ENCODE measurements around the gene SNCAIP.
A peak's percentile ranks its signal among the peaks of the same experiment; 100 is the strongest.
"Not testable (repeated sequence)": the region's sequence is repeated elsewhere in the genome, so short reads cannot be mapped to it uniquely, and the experiment has no call there.

Gene SNCAIP

DNA sequence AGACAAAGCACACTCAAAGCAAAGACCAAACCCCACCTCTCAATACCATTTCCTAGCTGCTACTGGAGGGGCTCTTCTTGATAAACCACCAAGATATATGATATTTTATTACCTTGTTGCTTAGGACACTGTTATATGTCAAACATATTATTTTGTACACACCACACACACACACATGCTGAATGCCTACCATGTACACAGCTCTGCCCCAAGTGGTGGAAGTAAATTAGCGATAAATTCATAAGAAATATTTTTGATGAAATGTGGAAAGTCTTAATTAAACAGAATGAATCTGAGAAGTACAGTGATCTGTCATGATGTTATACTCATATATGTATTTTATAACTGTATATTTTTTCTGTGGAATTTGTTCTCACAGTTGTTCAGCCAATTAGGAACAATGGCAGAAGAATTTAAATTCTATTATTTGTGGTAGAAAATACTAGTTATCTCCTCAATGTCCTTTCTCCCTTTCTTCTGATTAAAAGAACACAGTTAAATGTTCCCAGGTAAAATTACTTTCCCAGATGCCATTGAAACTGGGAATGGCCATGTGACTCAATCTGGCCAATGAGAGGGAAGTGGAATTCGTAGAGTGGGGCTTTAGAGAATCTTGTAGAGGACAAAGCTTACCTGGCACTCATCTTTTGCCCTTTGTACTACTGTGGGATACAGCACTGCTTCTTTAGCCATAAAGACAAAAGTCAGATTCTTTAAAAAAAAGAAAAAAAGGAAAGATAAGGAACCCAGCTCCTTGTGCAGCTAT, 156.5 kb downstream of the SNCAIP start:
- DNase-seq (ENCODE audit: low read depth), result no peak

DNA sequence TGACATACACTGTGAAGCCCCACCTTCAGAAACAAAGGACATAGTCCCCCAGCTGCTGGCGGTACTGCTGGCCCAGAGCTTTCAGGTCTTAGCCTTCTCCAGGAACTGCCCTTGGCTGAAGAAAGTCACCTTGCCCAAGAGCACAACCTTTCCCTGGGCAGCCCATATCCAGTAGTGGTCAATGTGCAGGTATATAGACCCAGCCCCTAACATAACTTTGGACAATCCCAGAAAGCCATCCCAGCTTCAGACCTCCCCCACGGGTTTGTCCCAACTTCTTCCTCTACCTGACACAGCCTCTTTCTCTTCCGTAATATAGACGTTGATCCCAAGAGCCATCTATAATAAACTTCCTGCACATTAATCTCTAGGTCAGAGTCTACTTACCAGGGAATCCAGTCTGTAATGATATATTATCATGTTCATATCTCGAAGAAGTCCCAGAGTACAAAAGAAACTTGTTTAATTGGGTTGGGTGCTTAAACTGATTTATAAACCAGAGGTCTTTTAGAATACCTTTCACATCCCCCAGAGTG, 157.4 kb downstream of the SNCAIP start:
- DNase-seq (ENCODE audit: low read depth), result no peak

DNA sequence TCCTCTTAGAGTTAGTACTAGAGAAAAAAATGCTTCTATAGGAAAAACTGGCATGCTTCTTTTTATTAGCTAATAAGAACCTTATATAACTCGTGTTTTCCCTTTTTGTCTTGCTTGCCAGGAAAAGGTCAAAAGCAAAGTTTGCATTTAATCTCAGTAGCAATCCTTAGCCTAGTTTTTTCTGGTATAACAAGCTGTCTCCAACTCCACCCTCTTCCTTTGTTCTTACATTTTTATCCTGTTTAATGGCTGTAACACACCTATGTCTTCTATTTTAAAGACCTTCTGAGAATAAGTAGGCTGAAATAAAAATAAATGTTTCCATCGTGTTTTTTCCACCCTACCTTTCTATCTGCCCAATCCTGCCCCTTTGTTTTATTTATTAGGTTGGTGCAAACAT, 158.3 kb downstream of the SNCAIP start:
- no peak for DNase-seq (ENCODE audit: low read depth)

DNA sequence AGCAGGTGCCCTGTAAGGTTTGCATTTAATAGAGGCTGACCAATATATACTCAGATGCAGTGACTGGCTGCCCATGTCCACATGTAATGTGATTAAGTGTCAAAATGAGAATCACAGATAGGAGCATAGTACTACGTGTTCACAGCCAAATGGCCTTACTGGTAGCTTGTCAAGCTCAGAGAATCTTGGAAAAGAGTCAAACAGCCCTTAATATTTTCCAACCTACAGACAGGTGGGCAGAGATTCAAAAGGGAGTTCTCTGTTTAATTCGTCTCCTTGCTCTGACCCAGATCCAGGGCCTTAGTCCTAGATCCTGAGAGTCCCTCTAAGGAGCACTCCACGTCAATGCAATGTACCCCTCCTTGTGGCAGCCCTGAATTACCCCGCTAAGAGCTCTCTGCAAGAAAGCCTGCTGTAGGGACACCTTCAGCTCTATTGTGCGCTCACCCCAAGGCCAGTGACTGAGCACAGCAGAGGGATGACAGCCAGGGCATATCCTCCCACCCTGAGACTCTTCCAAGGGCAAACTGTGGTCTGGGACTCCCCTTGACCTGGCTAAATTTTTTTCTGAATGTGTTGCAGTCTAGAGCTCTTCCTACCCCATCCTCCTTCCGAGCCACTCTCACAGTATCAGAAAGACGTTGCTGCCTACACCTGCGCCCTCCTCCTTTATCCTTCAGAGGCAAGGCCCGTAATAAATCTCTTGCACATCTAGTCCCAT, 159.2 kb downstream of the SNCAIP start:
- DNase-seq (ENCODE audit: low read depth), result no peak

DNA sequence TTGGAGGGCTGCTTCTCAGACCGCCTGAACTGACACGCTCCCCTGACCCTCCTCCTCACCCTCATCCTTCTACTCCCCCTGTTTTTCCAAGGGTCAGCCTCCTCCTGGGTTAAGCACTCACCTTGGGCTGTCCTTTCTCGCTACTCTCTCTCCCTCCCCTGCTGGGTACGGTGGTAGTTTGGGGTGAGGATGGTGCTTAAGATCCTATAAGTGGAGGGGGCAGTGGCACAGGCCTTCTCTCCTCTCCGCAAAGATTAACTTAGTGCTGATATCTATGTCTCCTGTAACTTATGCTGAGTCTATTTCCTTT, 159.7 kb downstream of the SNCAIP start:
- no peak for DNase-seq (ENCODE audit: low read depth)

DNA sequence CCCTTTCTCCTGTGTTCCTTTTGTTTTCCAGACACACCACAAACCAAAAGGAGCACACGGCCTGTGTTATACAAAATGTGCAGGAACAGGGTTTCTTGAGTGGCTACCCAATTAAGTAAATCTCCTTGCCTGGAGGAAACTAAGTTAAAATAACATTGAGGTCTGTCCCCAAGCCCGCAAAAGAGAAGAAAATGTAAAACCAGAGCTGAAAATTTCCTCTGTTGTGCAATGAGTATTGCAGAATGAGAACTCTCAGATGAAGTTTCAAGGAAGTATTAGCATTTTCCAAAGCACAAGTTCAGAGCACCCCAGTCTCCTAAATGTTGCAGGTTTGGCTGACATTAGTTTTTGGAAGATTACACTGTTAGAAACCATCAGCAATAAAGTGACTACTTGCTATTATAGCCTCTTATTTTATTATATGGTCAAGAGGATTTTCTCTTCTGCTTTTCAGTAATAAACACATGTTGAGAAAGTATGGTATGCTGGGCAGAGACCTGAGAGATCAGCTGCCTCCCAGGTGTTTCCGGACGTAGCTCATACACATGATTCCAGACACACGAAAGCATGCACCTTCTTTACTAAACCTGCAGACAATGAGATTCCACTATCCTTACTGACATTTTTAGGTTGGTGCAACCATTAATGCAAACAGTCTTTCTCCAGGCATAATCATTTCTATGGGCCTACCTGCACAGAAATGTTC, 161.3 kb downstream of the SNCAIP start:
- no peak for DNase-seq (ENCODE audit: low read depth)

DNA sequence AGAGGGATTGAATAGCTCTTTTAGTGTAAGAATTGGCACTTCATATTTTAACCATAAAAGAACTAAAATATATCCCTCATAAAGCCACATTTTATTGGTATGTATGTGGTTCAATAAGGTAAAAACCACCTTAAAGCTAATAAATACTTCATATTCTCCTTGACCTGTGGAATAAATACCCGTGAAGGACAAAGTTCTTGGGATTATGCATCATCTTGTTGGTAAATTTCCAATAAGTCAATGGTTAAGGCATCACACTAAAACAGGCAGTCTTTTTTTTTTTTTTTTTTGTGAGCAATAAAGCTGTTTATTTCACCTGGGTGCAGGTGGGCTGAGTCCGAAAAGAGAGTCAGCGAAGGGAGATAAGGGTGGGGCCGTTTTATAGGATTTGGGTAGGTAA, 161.9 kb downstream of the SNCAIP start:
- no peak for DNase-seq (ENCODE audit: low read depth)

DNA sequence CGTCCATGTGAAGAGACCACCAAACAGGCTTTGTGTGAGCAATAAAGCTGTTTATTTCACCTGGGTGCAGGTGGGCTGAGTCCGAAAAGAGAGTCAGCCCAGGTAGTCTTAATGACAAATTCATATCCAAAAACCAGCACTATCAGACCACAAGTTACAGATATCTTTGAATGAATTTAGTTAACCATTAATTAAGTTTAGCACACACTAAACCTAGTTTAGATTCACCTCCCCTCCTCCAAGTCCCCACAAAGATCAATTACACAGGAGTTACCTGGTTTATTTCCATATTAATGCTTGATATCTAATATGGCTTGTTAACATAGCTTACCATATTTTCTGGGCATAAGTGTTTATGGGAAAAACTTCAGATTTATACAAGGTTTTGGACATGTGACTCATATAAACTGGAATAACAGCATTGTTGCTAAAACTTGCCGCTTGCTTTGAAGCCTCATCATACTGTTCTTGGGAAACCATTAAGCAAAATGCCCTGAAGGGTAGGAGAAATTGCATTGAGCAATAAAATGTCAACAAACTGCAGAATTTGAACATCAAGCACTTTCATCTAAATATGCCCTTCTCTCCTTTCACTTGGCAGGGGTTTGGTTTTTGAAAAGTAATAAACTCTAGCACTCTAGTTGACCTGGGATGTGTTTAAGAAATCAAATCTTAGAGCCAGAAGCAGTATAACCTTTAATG, 166.9 kb downstream of the SNCAIP start:
- DNase-seq (ENCODE audit: low read depth), result peak; percentile 31

DNA sequence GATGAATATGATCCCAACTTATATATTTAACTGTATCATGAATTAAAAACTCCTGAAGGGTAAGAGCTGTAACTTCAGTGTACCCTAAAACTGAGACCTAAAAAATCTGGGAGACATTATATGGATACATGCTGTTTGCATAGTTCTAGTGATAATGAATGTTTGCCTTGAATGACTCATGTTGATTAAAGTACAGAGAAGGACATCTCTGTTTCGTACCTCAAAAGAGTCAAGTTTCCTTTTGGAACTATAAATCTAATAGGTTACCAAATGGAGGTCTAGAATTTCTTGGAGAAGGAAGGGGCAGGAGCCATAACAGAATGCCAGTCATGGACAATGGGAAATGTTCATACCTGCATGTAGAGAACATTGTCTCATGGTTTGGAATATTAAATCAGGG, 168.1 kb downstream of the SNCAIP start:
- DNase-seq (ENCODE audit: low read depth), result no peak

DNA sequence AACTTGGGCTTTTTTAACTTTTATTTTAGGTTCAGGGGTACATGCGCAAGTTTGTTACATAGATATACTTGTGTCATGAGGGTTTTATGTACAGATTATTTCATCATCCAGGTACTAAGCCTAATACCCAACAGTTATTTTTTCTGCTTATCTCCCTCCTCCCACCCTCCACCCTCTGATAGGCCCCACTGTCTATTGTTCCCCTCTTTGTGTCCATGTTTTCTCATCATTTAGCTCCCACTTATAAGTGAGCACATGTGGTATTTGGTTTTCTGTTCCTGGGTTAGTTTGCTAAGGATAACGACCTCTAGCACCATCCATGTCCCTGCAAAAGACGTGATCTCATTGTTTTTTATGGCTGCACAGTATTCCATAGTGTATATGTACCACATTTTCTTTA, 172.1 kb downstream of the SNCAIP start:
- DNase-seq (ENCODE audit: low read depth), result no peak

DNA sequence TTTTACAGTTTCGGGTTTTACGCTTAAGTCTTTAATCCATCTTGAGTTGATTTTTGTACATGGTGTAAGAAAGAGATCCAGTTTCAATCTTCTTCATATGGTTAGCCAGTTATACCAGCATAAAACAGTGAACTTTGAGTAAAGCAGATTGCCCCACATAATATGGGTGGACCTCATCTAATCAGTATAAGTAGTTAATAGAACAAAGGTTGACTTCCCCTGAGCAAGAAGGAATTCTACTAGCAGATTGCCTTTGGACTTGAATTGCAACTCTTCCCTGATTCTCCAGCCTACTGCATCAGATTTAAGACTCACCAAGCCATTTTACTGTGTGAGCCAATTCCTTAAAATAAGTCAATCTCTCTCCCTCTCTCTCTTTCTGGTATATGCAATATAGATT, 173.2 kb downstream of the SNCAIP start:
- DNase-seq (ENCODE audit: low read depth), result no peak

DNA sequence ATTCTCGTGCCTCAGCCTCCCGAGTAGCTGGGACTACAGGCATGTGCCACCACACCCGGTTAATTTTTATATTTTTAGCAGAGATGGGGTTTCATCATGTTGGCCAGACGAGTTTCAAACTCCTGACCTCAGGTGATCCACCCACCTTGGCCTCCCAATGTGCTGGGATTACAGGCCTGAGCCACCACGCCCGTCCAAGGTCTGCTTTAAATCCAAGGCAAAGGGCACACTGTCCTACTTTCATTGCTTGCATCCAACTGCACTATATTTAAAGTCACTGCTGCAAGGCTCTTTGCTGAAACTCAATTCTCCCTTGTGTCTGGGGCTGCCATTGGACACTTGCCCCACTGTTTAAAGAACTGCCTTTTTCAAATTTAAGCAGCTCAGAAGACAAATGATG, 174.6 kb downstream of the SNCAIP start:
- not testable (repeated sequence) for DNase-seq (ENCODE audit: low read depth)

DNA sequence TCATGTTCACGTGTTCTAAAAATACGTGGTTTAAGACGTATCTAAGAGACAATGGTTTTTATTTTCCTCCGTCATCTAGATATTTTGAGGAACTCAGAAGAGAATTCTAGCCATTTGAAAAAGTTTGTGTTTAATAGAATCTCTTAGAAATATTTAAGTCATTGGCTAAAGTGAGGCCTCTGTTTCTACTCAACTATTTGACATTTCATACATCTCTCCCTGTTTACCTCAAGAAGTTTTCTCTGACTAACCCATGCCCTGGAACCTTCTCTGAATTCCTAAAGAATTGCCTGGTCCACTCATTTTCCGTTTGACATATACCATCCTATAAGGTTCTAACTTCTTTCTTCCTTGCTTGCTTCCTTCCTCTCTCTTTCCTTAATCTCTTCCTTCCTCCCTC, 178.7 kb downstream of the SNCAIP start:
- no peak for DNase-seq (ENCODE audit: low read depth)

DNA sequence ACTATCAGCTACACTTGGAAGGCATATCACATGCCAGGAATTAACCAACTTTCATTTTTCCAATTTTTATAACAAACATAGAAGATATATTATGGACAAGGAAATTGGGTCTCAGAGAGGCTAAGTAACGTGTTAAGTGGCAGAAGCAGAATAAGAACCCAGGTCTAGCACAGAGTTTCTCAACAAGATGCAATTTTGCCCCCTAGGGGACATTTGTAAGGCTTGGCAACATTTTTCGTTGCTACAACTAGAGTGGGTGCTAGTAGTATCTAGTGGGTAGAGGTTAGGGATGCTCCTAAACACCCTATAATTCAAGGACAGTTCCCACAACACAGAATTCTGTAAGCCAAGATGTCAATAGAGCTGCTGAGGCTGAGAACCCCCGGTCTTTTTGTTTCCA, 180.6 kb downstream of the SNCAIP start:
- peak; percentile 9 for DNase-seq (ENCODE audit: low read depth)

DNA sequence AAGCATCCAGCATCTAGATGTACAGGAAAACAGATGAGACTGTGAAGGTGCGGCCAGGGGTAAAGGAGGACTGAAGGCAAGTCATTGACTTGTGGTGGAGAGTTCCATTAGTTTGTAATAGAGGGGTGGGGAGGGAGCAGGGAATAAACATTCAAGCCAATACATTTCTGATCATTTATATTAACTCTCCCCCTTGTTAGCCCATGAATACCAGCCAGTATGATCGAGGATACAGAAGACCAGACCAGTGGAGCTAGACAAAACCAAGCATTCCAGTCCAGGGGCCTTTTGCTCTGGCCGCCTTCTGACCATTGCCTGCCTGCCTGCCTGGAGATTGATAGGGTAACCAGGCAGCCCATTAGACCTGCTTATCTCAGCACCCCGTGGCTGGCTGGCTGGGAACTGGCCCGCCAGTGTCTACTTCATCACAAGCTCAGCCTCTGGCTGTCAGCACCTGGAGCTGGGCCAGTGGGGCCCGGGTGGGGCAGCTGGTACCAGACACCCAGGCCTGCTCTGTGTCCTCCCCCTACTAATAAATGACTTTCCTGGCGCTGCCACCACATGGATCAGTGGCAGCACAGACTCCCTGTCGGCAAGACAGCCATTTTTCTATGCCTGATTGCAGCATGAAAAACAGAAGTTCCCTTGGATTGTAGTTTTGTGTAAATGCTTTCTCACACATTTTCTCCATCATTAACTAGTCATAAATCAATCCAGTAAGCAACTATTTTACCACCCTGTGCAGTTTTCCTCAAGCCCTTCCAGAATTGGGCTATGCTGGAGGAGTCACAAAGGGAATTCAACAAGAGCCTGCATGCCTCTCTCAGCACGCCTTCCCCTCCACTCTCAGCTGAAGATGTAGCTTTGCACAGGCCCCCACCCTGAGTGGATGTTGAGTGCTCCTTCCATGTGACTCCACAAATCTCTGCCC, 181.3 kb downstream of the SNCAIP start:
- no peak for DNase-seq (ENCODE audit: low read depth)

DNA sequence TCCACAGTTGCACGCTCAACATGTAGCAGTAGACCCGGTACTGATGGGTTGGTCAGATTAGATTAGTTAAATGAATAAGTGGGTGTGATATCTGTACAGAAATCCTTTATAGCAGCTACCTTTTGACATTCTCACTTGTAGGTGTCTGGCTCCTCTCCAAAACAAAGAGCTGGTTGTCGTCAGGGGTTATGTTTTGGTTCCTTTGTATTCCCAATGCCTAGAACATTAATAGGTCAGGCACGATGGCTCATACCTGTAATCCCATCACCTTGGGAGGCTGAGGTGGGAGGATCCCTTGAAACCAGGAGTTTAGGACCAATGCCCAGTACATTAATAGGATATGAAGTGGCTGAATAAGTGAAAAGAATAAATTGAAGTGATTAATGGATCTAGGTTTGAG, 182.1 kb downstream of the SNCAIP start:
- no peak for DNase-seq (ENCODE audit: low read depth)

DNA sequence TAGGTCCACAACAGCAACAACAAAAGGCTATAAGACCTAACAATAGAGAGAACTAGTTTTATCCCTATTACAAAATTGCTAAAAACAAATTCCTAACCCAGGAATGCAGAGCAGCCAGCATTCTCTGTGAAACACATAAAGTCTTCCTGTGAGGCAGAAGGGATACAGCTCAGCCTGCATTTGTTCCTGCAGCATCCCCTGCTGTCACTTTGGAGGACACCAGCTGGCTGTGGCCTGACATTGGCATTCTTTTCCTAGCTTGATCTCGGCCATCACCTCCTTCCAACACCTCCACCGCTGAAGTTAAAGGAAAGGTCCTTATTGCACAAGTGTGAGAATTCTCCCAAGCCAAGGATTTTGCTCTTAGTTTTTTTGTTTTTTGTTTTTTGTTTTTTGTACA, 186.1 kb downstream of the SNCAIP start:
- peak; percentile 25 for DNase-seq (ENCODE audit: low read depth)

DNA sequence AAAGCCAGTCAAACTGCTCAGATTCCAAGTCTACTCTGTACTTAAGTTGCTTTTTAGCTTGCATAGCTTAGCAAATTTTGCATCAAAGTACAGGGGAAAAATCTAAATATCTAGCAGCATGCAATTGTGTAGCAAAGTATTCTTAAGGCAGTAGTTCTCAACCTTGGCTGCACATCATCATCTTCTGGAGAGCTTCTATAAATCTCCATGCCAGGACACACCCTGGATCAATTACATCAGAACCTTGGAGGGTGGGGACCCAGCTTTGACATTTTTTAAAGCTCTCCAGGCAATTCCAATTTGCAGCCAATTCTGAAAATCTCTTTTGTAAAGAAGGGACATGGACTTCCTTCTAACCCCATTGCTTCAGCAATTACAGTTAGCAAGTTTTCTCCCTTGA, 187.5 kb downstream of the SNCAIP start:
- DNase-seq (ENCODE audit: low read depth), result no peak

DNA sequence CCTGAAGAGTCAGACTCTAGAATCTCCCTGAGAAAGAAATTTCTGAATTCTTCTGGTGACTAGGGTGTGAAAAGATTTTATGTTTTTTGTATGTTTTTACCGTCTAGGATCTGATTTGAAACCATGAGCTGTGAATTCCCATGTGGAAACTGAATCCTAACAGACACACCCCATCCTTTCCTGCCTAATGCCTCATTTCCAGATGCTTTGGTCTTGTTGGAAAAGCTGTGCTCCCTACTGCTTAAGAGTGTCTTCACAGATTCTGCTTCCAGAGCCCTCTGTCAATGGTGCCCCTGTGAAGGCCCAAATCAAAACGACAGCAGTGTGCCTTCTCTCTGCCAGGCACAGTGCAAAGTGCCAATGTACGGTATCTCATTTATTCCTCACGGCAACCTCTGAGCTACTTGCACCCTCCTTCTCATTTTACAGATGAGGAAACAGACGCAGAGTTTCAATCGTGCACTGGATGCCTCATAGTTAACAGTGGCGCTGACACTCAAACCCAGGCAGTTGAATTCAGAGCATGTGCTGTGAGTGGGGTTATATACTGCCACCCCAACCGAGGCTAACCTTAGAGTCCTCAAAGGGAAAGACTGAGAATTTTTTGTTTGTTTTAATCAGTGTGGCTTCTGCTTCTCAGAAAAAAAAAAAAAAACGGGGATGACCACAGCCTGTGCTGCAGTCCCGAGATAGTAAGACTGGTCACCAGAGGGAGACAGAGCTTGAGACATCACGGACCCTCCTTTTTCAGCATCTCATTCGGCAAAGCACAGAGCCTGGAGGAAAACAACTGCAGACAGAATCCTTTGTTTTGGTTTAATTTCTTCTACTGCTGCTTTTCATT, 188.4 kb downstream of the SNCAIP start:
- DNase-seq (ENCODE audit: low read depth), result peak; percentile 66

DNA sequence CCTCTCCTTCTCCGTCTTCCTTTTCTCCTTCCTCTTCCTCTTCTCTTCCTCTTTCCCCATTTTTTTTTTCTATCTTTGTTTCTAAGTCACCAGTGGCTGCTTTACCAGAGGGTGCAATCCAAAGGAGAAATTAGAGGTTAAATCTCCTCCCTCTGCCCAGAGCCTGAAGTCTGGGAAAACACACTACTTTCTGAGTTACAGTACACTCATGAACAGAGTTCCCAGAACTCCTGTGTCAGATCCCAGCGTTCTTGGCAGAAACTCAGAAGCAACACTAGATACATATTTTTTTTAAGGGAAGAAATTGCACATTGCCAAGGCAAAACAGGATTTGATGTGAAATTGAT, 189.0 kb downstream of the SNCAIP start:
- DNase-seq (ENCODE audit: low read depth), result peak; percentile 3

DNA sequence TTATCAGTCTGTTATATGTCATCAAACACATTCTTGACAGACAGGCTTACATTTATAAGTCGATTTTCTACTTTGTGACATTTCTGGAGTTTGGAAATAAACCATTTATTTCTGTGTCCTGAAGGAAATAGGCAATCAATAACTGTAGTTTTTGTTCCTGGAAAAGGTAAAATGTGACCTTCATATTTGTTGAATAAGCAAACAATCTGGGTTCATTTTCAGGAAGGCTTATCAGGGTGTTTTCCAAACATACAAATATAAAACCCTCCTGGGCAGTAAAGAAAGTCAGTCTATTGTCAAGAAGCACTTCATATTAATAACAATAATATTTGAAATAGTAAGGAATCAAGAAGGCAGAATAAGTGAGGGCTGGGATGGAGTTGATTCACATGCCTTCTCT, 195.0 kb downstream of the SNCAIP start:
- DNase-seq (ENCODE audit: low read depth), result no peak

All from EH (cell line).